NCI-H2196 (cell line): ENCODE results near the gene STAT3.

Experiments
- DNase-seq: peaks from one replicate; lab custom pipeline; 2025; ENCODE audit not compliant: unreplicated experiment; lab: John Stamatoyannopoulos, UW

The STAT3 gene

GRCh38 chr17:42354956-42355843 is 33.0 kb downstream of the STAT3 start:
- no peak for DNase-seq

- no peak for DNase-seq
Observed at GRCh38 chr17:42348104-42348503, 40.1 kb downstream of the STAT3 start.

- no peak for DNase-seq
Observed at GRCh38 chr17:42347606-42348005, 40.6 kb downstream of the STAT3 start.

DNA sequence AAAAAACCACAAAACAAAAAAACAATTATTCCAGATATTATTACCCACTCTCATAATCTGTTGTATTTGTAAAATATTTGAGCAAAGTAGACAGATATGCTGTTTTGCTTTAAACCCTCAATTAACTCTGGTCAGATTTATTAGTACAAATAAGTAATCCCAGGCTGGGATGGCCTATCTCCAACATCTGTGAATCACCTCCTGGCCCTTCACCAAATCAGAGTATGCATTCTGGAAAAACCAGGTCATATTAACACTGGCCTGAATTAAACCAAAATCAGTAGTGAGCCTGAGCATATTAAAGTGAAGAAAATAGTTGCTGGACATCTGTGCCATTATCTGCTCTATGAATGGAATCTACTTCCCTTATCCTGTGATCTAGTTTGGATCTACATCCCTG is 41.0 kb downstream of the STAT3 start:
- DNase-seq = no peak

- DNase-seq = no peak
Observed at GRCh38 chr17:42346481-42346880, 41.8 kb downstream of the STAT3 start.

- DNase-seq = no peak
Observed at GRCh38 chr17:42345396-42346073, 42.7 kb downstream of the STAT3 start.

DNA sequence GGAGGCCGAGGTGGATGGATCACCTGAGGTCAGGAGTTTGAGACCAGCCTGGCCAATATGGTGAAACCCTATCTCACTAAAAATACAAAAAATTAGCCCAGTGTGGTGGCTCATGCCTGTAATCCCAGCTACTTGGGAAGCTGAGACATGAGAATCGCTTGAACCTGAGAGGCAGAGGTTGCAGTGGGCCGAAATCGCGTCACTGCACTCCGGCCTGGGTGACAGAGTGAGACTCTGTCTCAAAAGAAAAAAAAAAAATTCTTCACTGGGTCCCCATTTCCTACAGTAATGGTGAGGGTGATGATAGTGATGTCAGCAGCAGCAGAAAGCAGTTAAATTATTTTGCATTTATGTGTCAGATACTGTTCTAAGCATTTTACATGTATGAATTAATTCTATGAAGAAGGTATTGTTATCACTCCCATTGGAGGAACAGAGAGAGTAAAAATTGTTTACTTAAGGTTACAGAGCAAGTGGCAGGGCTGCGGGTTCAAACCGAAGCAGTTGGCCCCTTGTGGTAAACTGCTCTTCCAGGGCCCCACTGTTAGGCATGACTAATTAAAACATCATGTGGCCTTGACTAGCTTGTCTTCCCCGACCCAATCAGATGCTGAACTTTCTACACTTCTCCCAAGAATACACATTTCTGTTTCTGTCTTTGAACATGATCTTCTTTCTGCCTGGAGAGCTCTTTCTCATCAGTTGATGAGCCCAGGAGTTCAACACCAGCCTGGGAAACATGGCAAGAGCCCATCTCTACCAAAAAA is 45.8 kb downstream of the STAT3 start:
- DNase-seq = no peak

GRCh38 chr17:42341568-42341967 is 46.7 kb downstream of the STAT3 start:
- no peak for DNase-seq

- no peak for DNase-seq
Observed at GRCh38 chr17:42340691-42341127, 47.5 kb downstream of the STAT3 start.

- DNase-seq = no peak
Observed at GRCh38 chr17:42339221-42339620, 49.0 kb downstream of the STAT3 start.

DNA sequence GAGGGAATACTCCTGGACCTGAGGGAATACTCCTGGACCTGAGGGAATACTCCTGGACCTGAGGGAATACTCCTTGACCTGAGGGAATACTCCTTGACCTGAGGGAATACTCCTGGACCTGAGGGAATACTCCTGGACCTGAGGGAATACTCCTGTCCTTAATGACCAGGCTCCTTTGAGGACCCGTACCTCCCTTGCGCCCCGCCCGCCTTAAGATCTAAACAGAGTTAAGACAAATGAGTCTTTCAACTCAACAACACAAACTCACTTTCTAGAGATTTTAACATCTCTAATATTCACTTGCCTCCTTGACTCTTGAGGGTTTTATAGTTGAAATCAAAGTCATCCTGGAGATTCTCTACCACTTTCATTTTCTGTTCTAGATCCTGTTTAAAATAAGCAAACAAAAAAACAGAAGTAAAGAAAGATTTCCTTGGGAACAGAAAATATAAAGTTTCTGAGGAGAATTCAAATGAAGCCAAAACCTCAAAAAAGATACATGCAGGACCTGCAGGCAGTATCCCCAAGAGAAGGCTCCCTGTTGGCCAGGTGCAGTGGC is 49.7 kb downstream of the STAT3 start:
- DNase-seq = no peak

GRCh38 chr17:42337442-42337841 is 50.8 kb downstream of the STAT3 start:
- no peak for DNase-seq

- no peak for DNase-seq
Observed at GRCh38 chr17:42334677-42335076, 53.6 kb downstream of the STAT3 start.

GRCh38 chr17:42333053-42333452 is 55.2 kb downstream of the STAT3 start:
- no peak for DNase-seq

- no peak for DNase-seq
Observed at GRCh38 chr17:42329025-42329976, 58.9 kb downstream of the STAT3 start.

GRCh38 chr17:42325026-42325425 is 63.2 kb downstream of the STAT3 start:
- no peak for DNase-seq

DNA sequence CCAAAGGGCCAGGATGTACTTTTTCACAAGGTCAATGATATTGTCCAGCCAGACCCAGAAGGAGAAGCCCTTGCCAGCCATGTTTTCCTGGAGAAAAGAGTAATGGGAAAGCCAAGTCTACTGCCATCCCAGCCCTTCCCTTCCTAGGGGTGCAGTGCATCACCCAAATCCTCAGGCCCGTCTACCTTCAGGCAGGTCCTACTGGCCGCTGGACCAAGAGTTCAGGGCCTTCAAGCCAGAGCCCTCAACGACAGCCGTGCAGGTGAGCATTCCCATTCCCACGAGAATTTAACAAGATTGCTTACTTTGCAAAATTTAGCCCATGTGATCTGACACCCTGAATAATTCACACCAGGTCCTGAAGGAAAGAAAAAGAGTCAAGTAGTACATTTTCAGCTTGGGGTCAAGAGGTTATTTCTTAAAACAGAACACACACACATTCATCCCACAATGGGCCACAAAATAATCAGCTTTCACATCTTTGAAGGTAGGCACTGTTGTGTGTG is 64.9 kb downstream of the STAT3 start:
- DNase-seq = no peak

DNA sequence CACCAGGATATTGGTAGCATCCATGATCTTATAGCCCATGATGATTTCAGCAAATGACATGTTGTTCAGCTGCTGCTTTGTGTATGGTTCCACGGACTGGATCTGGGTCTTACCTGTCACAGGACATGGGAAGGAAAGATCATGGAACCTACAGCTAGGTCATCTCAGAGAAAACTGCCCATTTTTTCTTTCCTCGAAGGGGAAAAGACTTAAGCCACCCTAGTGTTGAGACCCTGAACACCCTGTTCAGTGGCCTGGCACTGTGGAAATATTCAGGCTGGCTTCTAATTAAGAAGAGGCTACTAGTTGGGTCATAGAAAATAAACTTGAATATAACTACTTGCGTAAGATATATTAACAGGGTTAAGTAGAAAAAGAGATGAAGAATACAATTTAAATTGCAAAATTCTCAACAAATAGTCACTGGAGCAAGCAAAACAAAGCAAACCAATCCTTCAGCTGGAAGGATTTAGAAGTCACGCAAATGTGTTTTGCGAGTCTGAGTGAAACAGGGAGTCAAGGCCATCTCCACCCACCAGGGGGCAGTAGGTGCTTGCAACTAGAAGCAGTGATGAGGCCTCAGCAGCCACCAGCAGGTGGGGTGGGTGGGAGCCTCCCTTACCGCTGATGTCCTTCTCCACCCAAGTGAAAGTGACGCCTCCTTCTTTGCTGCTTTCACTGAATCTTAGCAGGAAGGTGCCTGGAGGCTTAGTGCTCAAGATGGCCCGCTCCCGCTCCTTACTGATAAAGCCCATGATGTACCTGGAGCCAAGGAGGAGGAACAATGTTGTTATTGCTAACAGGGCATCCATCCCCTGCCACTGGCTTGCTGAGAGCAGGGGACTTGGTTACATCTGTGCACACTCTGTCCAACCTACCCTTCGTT is 65.6 kb downstream of the STAT3 start:
- DNase-seq = peak; percentile 76

DNA sequence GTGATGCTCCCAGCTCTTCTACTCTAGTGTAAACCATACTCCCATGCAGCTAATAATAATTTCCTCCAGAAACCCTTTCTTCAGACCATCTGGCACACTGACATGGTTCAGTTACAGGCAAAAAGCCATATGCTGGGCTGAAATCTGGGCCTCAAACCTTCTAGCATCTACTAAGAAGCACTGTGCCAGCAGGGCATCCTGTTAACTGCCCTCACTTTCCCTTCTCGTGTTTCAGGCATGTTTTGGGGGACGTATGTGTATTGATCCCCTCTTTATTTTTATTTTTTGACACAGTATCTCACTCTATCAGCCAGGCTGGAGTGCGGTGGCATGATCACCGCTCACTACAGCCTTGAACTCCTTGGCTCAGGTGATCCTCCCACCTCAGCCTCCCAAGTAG is 66.7 kb downstream of the STAT3 start:
- DNase-seq = no peak
